ENCODE results near the gene THAP12. TPM values are rescaled to one million over a fixed set of nuclear protein-coding genes. Genes with fewer than 3 reads are reported as not detected.

THAP12 gene
- polyA plus RNA-seq, 4 donors: 73.9 to 107 (median 84.5) TPM

DNA sequence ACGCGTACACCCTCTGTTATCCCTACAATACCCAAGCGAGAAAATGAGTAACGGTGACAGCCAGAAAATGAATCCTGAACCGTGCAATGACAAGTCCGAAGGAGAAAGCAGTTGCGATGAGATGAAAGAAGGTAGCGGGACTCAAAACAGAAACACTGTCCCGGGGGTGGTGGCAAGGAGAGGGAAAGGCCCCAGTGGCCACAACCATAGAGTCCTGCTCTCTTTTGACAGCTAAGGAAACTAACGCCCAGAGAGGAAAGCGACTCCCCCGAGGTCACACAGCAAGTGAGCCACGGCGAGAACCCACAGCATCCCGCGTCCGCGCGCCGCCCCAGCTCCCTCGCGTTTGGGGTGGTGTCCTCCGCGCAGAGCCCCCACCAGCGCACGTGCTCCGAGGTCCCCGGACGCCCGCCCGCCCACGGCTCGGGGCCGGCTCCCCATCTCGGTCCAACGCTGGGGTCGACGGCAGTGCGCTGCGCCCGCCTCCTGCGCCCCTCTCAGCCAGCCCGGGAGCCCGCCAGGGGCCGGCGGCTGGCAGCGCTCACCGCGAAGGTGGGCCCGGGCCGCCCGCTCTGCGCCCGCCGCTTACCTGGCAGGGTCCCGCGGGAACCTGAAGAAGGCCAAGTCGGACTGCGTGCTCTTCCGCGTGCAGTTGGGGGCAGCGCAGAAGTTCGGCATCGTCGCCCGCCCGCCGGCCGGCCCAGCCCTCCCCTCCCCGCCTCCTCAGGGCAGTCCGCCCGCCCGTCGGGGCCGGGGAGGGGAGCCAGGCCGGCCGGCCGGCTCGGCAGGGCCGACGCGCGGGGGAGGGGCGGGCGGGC is 564 bp downstream of the THAP12 start:
- peak in 1 of 4 donors; percentile 19 for DNase-seq (ENCODE audit: low read depth in 4 of 4, low spot score in 3 of 4)

DNA sequence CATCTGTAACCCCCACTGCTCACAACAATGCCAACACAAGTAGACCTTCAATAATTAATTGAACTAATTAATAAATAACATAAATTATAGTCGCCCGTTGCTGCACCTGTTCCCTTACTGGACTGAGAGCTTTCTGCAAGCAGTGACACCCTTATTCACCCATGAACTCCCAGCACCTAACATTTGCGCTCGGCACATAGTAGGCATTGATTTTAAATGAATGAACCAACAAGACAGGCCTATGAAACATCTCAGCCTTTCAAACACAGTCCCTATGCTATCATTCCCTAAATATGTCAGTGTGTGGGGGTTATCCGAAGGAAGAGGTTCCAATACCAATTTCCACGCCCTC is 1.1 kb downstream of the THAP12 start:
- no peak for DNase-seq (ENCODE audit: low read depth in 4 of 4, low spot score in 3 of 4)

DNA sequence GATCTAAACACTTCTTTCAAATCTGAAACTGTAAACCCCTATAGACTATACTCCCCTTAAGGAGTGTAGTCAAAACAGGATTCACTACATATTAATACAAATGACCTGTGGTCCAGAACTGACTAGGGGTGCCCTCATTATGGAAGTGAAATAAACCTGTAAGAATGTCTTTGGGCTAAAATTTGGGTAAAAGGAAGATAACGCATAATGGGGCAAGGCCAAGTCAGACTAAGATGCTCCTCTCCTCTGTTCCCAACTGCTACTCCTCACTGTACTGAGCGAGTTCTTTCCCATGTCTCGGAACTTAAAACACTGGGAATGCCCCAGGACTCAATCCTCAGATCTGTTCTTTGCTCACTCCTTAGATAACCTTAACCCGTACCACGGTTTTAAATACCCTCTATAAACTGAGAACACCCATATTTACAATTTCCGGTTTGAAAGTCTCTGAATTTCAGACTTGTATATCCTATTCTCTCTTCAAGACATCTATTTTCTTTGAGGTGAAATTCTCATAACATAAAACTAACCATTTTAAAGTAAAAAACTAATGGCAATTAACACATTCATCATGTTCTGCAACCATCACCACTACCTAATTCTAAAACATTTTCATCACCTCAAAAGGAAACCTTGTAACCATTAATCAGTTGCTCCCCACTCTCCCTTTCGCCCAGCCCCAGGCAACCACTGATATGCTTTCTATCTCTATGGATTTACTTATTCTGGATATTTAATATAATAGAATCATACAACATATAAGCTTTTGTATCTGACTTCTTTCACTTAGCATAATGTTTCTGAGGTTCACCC is 4.0 kb downstream of the THAP12 start:
- DNase-seq (ENCODE audit: low read depth in 4 of 4, low spot score in 3 of 4): no peak

DNA sequence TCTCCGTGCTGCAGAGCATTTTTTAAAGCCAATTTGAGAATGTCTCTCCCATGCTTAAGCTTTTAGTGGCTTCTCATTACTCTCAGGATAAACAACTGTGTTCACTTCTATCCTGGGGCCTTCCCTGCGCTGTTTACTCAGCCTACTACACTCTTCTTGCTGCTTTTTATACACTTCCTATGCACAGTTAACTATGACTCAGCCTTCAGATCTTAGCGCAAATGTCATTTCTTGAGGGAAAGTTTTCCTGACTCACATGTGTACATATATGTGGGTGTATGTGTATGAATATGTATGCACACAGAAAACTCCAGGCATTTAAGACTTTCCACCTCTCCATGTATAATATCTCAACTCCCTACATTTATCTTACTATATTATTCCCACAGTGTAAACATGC is 9.8 kb downstream of the THAP12 start:
- DNase-seq (ENCODE audit: low read depth in 4 of 4, low spot score in 3 of 4): no peak

DNA sequence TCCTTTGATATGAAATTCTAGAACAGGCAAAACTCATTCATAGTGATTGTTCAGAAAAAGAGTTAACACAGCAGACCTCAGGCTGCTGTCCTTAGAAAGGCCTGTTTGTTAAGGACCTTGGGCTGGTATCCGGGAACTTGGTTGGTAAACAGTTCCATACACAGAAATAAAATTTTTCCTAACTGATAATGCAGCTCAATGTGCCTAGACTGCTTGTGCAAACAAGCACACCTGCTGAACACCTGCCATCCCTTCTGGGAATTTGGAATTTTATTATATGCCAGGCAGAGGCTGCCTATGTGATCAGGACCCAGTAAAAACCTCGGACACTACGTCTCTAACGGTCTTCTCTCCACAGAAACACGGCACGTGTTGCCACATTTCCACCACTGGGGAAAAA is 11.5 kb downstream of the THAP12 start:
- no peak for DNase-seq (ENCODE audit: low read depth in 4 of 4, low spot score in 3 of 4)

DNA sequence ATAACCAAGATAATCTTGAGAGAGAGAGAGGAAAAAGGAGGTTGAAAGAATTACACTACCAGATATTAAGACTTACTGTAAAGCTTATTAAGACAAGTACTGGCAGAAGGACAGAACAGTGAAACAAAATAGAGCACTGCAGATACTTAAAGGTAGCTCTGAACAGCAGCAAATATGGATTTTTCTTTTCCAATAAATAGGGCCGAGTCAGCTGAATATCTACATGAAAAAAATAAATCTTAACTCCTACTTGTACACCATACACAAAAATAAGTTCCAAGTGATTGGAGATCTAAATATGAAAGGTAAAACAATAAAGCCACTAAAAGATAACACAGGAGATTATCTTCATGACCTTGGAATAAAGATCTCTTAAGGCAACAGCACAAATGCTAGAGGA is 12.4 kb downstream of the THAP12 start:
- no peak for DNase-seq (ENCODE audit: low read depth in 4 of 4, low spot score in 3 of 4)

DNA sequence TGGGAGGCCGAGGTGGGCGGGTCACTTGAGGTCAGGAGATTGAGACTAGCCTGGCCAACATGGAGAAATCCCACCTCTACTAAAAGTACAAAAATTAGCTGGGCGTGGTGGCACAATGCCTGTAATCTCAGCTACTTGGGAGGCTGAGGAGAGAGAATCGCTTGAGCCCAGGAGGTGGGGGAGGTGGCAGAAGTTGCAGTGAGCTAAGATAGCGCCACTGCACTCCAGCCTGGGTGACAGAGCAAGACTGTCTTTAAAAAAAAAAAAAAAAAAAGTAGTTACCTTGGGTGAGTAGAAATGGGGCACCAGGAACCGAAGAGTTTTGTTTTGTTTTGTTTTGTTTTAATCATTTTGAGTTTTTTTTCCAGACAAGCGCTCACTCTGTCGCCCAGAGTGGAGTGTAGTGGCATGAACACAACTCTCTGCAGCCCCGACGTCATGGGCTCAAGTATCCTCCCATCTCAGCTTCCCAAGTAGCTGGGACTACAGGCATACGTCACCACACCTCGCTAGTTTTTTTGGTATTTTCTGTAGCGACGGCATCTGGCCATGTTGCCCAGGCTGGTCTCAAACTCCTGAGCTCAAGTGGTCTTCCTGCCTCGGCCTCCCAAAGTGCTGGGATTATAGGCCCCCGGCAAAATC is 15.8 kb downstream of the THAP12 start:
- no peak for DNase-seq (ENCODE audit: low read depth in 4 of 4, low spot score in 3 of 4)

DNA sequence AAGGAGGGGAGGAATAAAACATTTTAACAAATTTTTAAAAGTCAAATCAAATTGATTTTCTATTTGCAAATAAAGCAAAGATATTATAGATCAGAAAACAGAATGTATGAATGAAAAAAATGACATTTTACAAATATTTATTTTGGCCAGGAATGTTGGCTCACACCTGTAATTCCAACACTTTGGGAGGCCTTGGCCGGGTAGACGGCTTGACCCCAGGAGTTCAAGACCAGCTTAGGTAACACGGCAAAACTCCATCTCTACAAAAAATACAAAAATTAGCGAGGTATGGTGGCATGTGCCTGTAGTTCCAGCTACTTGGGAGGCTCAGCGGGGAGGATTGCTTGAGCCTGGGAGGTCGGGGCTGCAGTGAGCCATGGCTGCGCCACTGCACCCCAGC is 18.2 kb downstream of the THAP12 start:
- DNase-seq (ENCODE audit: low read depth in 4 of 4, low spot score in 3 of 4): no peak

DNA sequence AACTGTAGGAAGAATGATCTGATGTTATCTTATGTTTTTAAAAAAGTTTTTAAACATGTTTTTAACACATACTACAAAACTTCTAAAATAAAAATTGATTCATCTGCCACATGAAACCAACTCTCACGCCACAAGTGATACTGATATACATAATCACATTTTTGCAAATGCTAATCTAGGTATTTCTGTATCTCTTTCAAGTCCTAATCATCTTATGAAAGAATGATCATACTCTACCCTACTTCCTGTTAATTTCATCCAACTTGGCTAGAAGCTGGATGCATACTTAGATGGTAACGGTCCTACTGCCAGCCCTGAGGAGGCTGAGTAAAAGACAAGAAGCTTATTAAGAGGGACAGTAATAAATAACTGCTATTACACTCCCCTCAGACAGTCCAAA is 19.2 kb downstream of the THAP12 start:
- no peak for DNase-seq (ENCODE audit: low read depth in 4 of 4, low spot score in 3 of 4)

DNA sequence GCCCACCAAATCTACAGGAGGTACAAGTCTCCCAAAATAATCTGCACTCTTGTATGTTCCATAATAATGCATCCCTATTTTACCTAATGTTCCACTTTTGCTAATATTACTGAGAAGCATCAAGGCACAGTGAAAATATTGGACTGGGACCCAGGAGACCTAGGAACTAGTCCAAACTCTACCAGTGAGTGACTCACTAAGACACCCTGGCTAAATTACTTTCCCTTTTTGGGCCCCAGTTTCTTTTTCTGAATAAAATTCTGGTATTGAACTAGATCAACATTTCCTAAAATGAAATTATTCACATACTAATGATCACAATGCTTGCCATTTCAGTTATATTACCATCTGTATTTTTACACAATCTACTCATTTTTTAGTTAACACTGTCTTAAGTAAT is 19.6 kb downstream of the THAP12 start:
- no peak for DNase-seq (ENCODE audit: low read depth in 4 of 4, low spot score in 3 of 4)

DNA sequence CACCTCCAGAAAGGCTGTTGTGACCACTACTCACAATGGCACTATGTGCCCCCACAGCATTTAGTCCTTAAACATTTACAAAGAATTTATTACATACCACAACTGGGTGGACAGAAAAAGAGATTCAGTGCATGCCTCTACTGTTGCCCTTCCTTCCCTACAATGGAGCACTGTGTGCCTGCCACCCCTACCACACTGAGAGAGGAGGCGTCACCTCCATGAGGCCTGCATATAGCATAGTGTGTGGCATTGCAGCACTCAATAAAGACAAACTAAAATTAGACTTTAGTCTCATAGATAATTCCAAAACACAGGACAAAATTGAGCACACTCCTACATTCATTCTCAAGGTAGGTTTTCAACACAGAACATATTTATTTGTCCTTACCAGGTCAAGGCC is 25.8 kb downstream of the THAP12 start:
- DNase-seq (ENCODE audit: low read depth in 4 of 4, low spot score in 3 of 4): no peak

DNA sequence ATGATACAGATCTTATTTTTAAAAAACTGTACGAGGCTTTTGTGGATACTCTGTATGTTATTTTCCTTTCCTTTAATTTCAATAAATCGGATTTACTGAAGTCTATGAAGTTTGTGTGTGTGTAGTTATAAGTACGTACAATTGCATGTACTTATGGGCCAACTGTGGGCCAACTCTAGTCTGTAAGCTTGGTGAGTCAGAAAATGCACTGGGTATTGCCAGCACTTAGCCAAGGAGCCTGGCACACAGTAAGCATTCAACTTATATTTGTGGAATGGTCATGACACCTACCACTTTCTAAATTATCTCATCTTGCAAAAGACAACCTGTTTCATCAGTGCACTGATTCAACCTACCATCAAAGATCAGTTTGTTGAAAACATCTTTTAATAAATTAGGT is 32.6 kb downstream of the THAP12 start:
- DNase-seq (ENCODE audit: low read depth in 4 of 4, low spot score in 3 of 4): no peak

DNA sequence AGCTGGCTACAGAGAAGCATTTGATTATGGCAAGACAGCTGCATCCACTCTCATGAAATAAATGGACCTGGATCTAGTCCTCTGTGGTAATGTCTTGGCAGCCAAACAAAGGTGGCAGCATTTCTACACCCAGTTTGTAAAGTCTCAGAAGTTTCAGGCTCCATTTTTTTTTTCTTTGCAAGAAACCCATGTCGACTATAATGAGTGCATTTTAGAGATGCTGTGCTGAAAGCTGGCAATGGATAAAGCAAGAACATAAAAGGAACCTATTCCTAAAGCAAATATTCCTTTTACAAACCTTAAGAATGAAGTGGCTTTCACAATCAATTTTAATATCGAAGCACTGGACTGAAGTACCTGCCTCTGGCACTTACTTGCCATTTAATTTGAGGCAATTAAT is 33.5 kb downstream of the THAP12 start:
- DNase-seq (ENCODE audit: low read depth in 4 of 4, low spot score in 3 of 4): no peak

DNA sequence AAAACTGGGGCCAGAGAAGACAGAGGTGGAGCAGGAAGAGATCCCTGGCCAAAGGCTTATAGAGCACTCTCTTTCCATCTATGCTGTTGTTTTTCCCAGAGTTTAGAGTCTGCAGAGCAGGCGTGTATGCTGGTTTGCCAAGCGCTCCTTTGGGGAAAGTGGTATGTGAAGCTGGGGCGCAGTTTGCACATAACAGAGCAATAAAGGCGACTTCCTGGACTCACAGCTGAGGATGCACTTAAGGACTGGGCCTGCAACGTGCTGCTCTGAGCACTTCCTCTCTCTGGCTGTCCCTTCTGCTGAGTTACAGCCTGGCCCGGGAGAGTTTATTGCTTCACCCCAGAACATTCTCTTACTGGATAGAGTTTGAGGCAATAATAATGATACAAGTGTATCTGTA is 41.7 kb downstream of the THAP12 start:
- DNase-seq (ENCODE audit: low read depth in 4 of 4, low spot score in 3 of 4): no peak

DNA sequence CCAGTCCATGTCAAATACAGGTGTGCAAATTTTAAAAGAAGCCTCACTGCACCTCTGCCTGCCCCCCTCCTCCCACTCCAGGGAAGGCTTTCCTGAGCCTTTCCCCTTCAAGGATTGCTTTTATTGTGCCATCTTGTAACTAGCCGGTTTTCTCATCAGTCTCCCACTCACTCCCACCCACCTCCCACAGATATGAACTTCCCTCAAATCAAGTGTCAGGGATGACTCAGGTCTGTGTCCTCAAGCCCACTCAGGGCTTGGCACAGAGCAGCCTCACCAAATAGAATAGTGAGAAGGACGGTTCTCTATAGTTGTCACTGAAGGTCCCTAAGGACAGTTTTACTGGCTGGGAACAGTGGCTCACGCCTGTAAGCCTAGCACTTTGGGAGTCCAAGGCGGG is 43.0 kb downstream of the THAP12 start:
- DNase-seq (ENCODE audit: low read depth in 4 of 4, low spot score in 3 of 4): no peak

DNA sequence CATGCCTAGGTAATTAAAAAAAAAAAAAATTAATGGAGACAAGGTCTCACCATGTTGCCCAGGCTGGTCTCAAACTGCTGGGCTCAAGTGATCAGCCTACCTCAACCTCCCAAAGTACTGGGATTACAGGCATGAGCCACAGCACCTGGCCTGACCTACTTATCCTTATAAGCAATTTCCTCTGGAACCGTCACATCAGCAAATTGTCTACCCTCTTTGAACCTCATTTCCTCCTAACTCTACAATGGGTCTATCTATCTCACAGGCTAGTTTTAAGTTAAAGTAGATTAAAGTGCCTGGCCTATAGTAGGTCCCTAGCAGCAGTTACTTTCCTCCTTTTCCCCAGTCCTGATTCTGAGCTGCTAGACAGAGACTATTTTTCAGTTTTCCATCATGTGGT is 43.5 kb downstream of the THAP12 start:
- no peak for DNase-seq (ENCODE audit: low read depth in 4 of 4, low spot score in 3 of 4)

DNA sequence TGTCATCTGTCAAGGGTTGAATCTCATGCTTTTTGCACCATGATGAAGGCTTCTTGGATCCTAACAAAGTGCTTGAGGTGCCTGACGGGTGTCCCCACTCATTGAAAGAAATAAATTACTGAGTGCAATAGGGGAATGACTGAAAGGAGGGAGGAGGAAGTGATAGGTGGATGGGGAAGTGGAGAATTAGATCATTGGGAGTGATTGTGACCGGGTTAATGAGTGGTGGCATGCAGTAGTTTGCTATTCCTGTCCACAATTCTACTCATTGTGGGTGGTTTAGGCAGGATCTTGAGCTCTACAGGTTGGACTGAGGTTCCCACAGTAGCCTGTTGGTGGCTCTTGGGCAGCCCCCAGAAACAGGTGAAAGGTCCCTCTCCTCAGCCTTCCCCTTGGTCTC is 44.3 kb downstream of the THAP12 start:
- DNase-seq (ENCODE audit: low read depth in 4 of 4, low spot score in 3 of 4): no peak

DNA sequence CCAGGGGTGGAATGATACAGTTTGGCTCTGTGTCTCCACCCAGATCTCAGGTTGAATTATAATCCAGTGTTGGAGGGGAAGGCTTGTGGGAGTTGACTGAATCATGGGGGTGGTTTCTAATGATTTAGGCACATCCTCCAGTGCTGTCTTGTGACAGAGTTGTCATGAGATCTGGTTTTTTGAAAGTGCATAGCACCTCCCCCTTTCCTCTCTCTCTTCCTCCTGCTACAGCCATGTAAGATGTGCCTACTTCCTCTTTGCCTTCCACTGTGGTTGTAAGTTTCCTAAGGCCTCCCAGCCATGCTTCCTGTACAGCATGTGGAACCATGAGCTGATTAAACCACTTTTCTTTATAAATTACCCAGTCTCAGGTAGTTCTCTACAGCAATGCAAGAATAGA is 45.1 kb downstream of the THAP12 start:
- no peak for DNase-seq (ENCODE audit: low read depth in 4 of 4, low spot score in 3 of 4)

DNA sequence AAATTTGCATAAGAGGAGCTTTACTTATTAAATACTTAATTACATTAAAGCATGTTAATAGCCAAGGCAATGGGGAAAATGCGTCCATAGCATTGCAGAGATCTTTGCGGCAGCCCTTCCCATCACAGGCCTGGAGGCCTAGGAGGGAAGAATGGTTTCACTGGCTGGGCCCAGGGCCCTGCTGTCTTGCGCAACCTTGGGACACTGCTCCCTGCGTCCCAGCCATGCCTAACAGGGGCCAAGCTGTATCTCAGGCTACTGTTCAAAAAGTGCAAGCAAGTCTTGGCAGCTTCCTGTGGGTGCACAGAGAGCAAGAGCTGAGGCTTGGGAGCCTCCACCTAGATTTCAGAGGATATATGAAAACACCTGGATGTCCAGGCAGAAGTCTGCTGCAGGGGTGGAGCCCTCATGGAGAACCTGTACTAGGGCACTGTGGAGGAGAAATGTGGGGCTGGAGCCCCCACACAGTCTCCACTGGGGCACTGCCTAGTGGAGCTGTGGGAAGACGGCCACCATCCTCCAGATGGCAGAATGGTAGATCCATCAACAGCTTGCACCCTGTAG is 46.0 kb downstream of the THAP12 start:
- no peak for DNase-seq (ENCODE audit: low read depth in 4 of 4, low spot score in 3 of 4)

DNA sequence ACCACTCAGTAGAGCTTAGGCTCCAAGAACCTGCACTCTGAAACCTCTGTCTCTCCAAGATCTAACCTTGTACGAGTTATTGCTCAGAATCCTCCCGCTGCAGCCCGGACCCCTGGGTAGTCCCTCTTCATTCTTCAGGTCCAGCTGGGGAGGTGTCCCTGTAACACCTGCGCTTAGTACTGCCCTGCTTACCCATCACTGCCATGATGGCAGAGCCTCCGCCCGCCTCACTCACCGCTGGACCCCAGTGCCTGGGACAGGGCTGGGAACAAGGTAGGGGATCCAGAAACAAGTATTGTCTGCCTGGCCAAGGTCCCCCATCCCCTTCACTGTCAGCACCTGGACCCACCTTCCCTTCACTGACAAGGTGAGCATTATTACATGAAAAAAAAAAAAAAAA is 50.3 kb downstream of the THAP12 start:
- DNase-seq (ENCODE audit: low read depth in 4 of 4, low spot score in 3 of 4): no peak

DNA sequence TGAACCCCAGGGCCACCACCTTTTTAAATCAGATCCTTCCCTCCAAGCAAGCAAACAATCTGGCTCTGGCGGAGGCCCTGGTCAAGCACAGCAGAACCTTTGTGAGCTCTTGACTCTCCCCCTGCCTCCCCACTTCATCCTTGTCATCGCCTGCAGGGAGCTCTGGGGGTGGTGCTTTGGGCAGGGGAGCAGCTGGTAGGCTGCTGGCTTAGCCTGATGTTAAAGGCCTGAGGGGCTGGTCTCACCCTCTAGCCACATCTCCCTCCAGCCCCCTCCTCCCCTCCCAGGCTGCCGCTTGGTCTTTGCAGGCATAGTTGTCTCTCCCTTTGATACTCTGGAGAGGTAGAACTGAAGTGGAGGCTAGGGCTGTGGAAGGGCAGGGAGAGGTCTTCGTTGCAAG is 50.9 kb downstream of the THAP12 start:
- DNase-seq (ENCODE audit: low read depth in 4 of 4, low spot score in 3 of 4): no peak

Measured in left renal pelvis (tissue), 4 donors.